ENCODE results near the gene ARHGAP15. TPM values are rescaled to one million over a fixed set of nuclear protein-coding genes. Genes with fewer than 3 reads are reported as not detected.

The ARHGAP15 gene
- total RNA-seq, 1 experiment from 2014 or later: 0.42 TPM

DNA sequence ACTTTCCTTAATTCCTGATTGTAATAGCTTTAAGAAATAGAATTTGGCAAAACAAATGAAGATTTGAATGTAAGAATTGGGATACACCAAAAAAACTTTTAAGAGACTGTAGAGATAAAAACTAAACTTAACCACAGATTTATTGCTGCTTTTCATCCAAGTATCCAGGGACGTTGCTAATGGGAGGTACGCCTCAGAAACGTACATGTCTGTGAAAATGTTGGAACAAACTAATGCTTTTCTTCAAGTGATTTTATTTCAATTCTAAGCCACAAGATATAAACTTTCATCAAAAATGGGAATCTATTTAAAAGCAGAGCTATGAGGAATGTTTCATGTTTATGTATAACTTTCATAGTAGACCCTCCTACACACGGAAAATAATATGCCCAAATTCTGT is 66.3 kb downstream of the ARHGAP15 start:
- TF ChIP-seq, protein P1, sequence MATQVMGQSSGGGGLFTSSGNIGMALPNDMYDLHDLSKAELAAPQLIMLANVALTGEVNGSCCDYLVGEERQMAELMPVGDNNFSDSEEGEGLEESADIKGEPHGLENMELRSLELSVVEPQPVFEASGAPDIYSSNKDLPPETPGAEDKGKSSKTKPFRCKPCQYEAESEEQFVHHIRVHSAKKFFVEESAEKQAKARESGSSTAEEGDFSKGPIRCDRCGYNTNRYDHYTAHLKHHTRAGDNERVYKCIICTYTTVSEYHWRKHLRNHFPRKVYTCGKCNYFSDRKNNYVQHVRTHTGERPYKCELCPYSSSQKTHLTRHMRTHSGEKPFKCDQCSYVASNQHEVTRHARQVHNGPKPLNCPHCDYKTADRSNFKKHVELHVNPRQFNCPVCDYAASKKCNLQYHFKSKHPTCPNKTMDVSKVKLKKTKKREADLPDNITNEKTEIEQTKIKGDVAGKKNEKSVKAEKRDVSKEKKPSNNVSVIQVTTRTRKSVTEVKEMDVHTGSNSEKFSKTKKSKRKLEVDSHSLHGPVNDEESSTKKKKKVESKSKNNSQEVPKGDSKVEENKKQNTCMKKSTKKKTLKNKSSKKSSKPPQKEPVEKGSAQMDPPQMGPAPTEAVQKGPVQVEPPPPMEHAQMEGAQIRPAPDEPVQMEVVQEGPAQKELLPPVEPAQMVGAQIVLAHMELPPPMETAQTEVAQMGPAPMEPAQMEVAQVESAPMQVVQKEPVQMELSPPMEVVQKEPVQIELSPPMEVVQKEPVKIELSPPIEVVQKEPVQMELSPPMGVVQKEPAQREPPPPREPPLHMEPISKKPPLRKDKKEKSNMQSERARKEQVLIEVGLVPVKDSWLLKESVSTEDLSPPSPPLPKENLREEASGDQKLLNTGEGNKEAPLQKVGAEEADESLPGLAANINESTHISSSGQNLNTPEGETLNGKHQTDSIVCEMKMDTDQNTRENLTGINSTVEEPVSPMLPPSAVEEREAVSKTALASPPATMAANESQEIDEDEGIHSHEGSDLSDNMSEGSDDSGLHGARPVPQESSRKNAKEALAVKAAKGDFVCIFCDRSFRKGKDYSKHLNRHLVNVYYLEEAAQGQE (IDR thresholded peaks at IDR 0.05; ENCODE audit: low read depth): no peak
- TF ChIP-seq, protein P2, sequence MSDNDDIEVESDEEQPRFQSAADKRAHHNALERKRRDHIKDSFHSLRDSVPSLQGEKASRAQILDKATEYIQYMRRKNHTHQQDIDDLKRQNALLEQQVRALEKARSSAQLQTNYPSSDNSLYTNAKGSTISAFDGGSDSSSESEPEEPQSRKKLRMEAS (IDR thresholded peaks at IDR 0.05): no peak
- TF ChIP-seq POLR2A (IDR thresholded peaks at IDR 0.05; ENCODE audit: borderline replicate concordance, extremely low read depth, insufficient read depth, insufficient read length) (no peak), EGR1 (IDR thresholded peaks at IDR 0.05; ENCODE audit: low read depth) (no peak), ATF3 (IDR thresholded peaks at IDR 0.05) (no peak), RAD21 (IDR thresholded peaks at IDR 0.05; ENCODE audit: low read depth) (no peak), FOSL1 (IDR thresholded peaks at IDR 0.05; ENCODE audit: low read depth) (no peak), YY1 (IDR thresholded peaks at IDR 0.05; ENCODE audit: extremely low read depth, insufficient replicate concordance, low read depth, low read length) (no peak), EZH2 (IDR thresholded peaks at IDR 0.05) (no peak), JUND (IDR thresholded peaks at IDR 0.05) (no peak), SRF (IDR thresholded peaks at IDR 0.05; ENCODE audit: low read depth) (no peak)
- TF ChIP-seq, protein P3, sequence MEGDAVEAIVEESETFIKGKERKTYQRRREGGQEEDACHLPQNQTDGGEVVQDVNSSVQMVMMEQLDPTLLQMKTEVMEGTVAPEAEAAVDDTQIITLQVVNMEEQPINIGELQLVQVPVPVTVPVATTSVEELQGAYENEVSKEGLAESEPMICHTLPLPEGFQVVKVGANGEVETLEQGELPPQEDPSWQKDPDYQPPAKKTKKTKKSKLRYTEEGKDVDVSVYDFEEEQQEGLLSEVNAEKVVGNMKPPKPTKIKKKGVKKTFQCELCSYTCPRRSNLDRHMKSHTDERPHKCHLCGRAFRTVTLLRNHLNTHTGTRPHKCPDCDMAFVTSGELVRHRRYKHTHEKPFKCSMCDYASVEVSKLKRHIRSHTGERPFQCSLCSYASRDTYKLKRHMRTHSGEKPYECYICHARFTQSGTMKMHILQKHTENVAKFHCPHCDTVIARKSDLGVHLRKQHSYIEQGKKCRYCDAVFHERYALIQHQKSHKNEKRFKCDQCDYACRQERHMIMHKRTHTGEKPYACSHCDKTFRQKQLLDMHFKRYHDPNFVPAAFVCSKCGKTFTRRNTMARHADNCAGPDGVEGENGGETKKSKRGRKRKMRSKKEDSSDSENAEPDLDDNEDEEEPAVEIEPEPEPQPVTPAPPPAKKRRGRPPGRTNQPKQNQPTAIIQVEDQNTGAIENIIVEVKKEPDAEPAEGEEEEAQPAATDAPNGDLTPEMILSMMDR (IDR thresholded peaks at IDR 0.05 in 2 of 3, conservative IDR thresholded peaks at IDR 0.05 in 1 of 3; ENCODE audit: borderline replicate concordance in 1 of 3, insufficient read depth in 1 of 3, low read depth in 2 of 3, low read length in 2 of 3): no peak
- ATAC-seq (no peak), DNase-seq (ENCODE audit: low read depth, low spot score) (no peak)
- BruUV-seq (replicated peaks): no TSS peak
- no peak overlapping the region for H3K4me2 ChIP-seq (ENCODE audit: low read length)
- CTCF ChIA-PET: interaction anchor here (1.6 kb wide), 1 partner anchor 64 kb away, joined by 6 read pairs; no protein-coding TSS in a partner anchor
- H3K27me3 ChIP-seq (ENCODE audit: insufficient read depth, low read length): 0 out of 2 replicates have a peak, but pooled peaks cover 7% of the 10 kb centered on the region
- no peaks in the 10 kb centered on the region for H3K4me1 ChIP-seq (ENCODE audit: control insufficient read depth in 1 of 2, insufficient read depth in 2 of 2, low read length in 2 of 2)
- no peaks in the 10 kb centered on the region for H3K79me2 ChIP-seq (ENCODE audit: insufficient read depth, low read length)
- POLR2A ChIA-PET: no interaction called here
- intact Hi-C loops (cut with micrococcal nuclease): no loop called here
- no peaks in the 10 kb centered on the region for H3K9me3 ChIP-seq (ENCODE audit: control insufficient read depth in 1 of 2, insufficient read depth in 1 of 2, low read depth in 1 of 2, low read length in 2 of 2)
- H3K9ac ChIP-seq (ENCODE audit: low read length): no peak overlapping the region
- H2AFZ ChIP-seq (ENCODE audit: low read depth, low read length, poor library complexity, severe bottlenecking): no peak overlapping the region
- no peak overlapping the region for H3K27ac ChIP-seq (ENCODE audit: low read depth, low read length)
- H3K4me3 ChIP-seq (replicated peaks in 1 of 2; ENCODE audit: low read depth in 1 of 2, low read length in 2 of 2): no peak overlapping the region
- H4K20me1 ChIP-seq (ENCODE audit: insufficient read depth): no peaks in the 10 kb centered on the region
- RAD21 ChIA-PET (ENCODE audit: low non-redundant PET in 1 of 2, low total read pairs in 2 of 2, uncharacterized antibody in 2 of 2, unreplicated experiment in 2 of 2): no interaction called here
- H3K9me2 ChIP-seq (ENCODE audit: insufficient read depth): no peaks in the 10 kb centered on the region
- no peaks in the 10 kb centered on the region for H3K36me3 ChIP-seq (ENCODE audit: control insufficient read depth in 1 of 2, insufficient read depth in 2 of 2, low read length in 2 of 2)
